Keratinocyte (primary cell): Measurements from ENCODE around the gene PSRC1. TPM values are rescaled to one million over a fixed set of nuclear protein-coding genes. Genes with fewer than 3 reads are reported as not detected.

Experiments used
- DNase-seq: peaks from one replicate; pipeline ENCODE4 v3.0.0-alpha.2; 2011; ENCODE audit warnings: low read depth, missing footprints, low spot score
- FAIRE-seq: peaks from 2 replicates; lab custom pipeline; 2011; peaks lifted over from hg19 to GRCh38; lab: Jason Lieb, UNC
- H2AFZ ChIP-seq: 2 replicates; pipeline ENCODE4 v1.6.0; 2012; ENCODE audit warnings: low read length, control low read depth, inconsistent platforms; ENCODE audit not compliant: control insufficient read depth
- H3K27ac ChIP-seq: 2 replicates; pipeline ENCODE4 v1.5.1; 2011; ENCODE audit warnings: low read length; ENCODE audit not compliant: control insufficient read depth, insufficient read depth
- H3K27me3 ChIP-seq: 3 replicates; pipeline ENCODE4 v1.6.0; 2011; ENCODE audit warnings: low read length; ENCODE audit not compliant: control insufficient read depth, insufficient read depth; ENCODE audit errors: extremely low read depth
- H3K36me3 ChIP-seq, 2 experiments: 2 replicates in 1 of 2; 3 replicates in 1 of 2; pipeline ENCODE4 v1.5.1; 2011; ENCODE audit warnings: low read length in 2 of 2, mild to moderate bottlenecking in 1 of 2; ENCODE audit not compliant: control insufficient read depth in 2 of 2, insufficient read depth in 2 of 2; ENCODE audit errors: extremely low read depth in 1 of 2
- H3K4me1 ChIP-seq: 3 replicates; pipeline ENCODE4 v1.5.1; 2011; ENCODE audit warnings: low read length; ENCODE audit not compliant: control insufficient read depth, insufficient read depth; ENCODE audit errors: extremely low read depth
- H3K4me2 ChIP-seq: 3 replicates; pipeline ENCODE4 v1.6.0; 2011; ENCODE audit warnings: low read depth, low read length; ENCODE audit not compliant: control insufficient read depth, insufficient read depth; ENCODE audit errors: extremely low read depth
- H3K4me3 ChIP-seq, 3 experiments: fragments of 200-600 bp in 1 of 3; sonication (generic) in 1 of 3; 2 replicates in 2 of 3; 3 replicates in 1 of 3; pipeline ENCODE4 v1.5.1; 2011 to 2016; ENCODE audit warnings: low read length in 3 of 3, mild to moderate bottlenecking in 3 of 3, control low read depth in 2 of 3, inconsistent platforms in 1 of 3, low read depth in 1 of 3, mixed read lengths in 1 of 3, mixed run types in 1 of 3, moderate library complexity in 1 of 3; ENCODE audit not compliant: control insufficient read depth in 2 of 3, insufficient read depth in 2 of 3; ENCODE audit errors: extremely low read depth in 1 of 3
- H3K79me2 ChIP-seq: 2 replicates; pipeline ENCODE4 v1.6.0; 2012; ENCODE audit warnings: low read length; ENCODE audit not compliant: control insufficient read depth, insufficient read depth
- H3K9ac ChIP-seq: 3 replicates; pipeline ENCODE4 v1.6.0; 2011; ENCODE audit warnings: low read length; ENCODE audit not compliant: control insufficient read depth, insufficient read depth; ENCODE audit errors: extremely low read depth
- H3K9me1 ChIP-seq: 3 replicates; pipeline ENCODE4 v1.6.0; 2011; ENCODE audit warnings: low read length; ENCODE audit not compliant: control insufficient read depth, insufficient read depth; ENCODE audit errors: extremely low read depth
- H3K9me3 ChIP-seq: 2 replicates; pipeline ENCODE4 v1.5.1; 2012; ENCODE audit warnings: low read depth, low read length; ENCODE audit not compliant: control insufficient read depth
- H4K20me1 ChIP-seq: 3 replicates; pipeline ENCODE4 v1.6.0; 2011; ENCODE audit warnings: low read length; ENCODE audit not compliant: control insufficient read depth, insufficient read depth; ENCODE audit errors: extremely low read depth
- EZH2 ChIP-seq: IDR thresholded peaks from one replicate; pipeline ENCODE4 v1.6.1; 2012; ENCODE audit warnings: inconsistent platforms, mild to moderate bottlenecking, low read length, moderate library complexity
- dilution Hi-C: fragments of 300-500 bp; cut with MboI; formaldehyde crosslinking; loops from one replicate; pipeline ENCODE4 v1.7.0; 2020; ENCODE audit warnings: low sequenced_read_pairs; ENCODE audit not compliant: extremely low pct_ligation_motif_present
- polyA plus RNA-seq, 5 experiments: library from polyadenylated mRNA; depleted of rRNA in 3 of 5; stranded (reverse) in 3 of 5; stranded (forward) in 1 of 5; unstranded in 1 of 5; fragments of >200 nt; gene quantifications; 1 replicate in 1 of 5; 2 replicates in 3 of 5; 3 replicates in 1 of 5; pipeline versions ENCODE4 v1.2.1 to v1.2.3, GENCODE V29; 2011 to 2012; ENCODE audit warnings: missing spikeins in 2 of 5, low read depth in 1 of 5, low replicate concordance in 1 of 5
- TF ChIP-seq, protein P1 (sequence below), 3 experiments: IDR thresholded peaks in 1 of 3; conservative IDR thresholded peaks in 1 of 3; optimal IDR thresholded peaks in 1 of 3; 2 replicates in 2 of 3; 3 replicates in 1 of 3; pipeline versions ENCODE3 to v1.5.1; 2011; ENCODE audit warnings: low read length in 3 of 3, mild to moderate bottlenecking in 3 of 3, moderate library complexity in 2 of 3, control low read depth in 1 of 3, inconsistent platforms in 1 of 3; ENCODE audit not compliant: insufficient read depth in 2 of 3; ENCODE audit errors: extremely low read depth in 1 of 3

Gene PSRC1
- polyA plus RNA-seq, 1 donor (not counting 4 experiments of a cell fraction or from before 2014, with no cell fraction given) = 10.2 TPM

DNA sequence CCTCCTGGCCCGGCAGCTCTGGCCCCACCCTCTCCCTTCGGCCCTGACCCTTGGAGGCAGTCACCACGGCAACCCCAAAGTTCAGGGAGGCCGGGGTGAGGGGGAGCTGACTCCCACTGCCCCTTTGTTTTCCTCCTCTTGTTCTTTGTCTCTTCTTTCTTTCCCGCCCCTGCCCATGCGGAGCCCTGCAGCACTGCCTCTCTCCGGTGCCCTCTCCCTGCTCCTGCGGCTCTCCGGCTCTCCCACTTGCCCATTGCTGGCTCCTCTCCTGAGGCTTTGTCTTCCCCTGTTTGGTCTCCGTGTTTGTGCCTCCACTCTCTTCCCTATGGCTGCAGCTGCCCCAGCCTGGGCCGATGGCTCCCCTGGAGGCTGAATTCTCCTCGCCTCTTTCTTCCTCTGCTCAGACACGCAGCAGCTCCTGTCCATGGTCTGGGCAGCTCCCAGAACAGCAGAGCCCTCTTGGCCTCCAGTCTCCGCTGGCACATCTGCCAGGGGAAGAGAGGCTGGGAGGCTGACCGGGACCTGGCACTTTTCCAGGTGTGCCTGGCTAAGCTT, 27.8 kb downstream of the PSRC1 start:
- H3K36me3 ChIP-seq = peaks cover 8 to 16% of the 10 kb centered on the region in 2 experiments
- no peaks in the 10 kb centered on the region for H3K27me3 ChIP-seq
- H2AFZ ChIP-seq = no peak overlapping the region
- H3K27ac ChIP-seq = no peak overlapping the region
- no peaks in the 10 kb centered on the region for H3K9me3 ChIP-seq
- peaks cover 37% of the 10 kb centered on the region for H3K79me2 ChIP-seq
- H3K4me2 ChIP-seq = peak overlapping the region; percentile 86
- peaks cover 51% of the 10 kb centered on the region for H3K4me1 ChIP-seq
- H3K9ac ChIP-seq = peak overlapping the region; percentile 30
- dilution Hi-C loops = no loop called here
- no peaks in the 10 kb centered on the region for H4K20me1 ChIP-seq
- H3K4me3 ChIP-seq = peak overlapping the region in 2 of 3 experiments; percentile 14 to 21
- no peak for TF ChIP-seq EZH2
- TF ChIP-seq, protein P1, sequence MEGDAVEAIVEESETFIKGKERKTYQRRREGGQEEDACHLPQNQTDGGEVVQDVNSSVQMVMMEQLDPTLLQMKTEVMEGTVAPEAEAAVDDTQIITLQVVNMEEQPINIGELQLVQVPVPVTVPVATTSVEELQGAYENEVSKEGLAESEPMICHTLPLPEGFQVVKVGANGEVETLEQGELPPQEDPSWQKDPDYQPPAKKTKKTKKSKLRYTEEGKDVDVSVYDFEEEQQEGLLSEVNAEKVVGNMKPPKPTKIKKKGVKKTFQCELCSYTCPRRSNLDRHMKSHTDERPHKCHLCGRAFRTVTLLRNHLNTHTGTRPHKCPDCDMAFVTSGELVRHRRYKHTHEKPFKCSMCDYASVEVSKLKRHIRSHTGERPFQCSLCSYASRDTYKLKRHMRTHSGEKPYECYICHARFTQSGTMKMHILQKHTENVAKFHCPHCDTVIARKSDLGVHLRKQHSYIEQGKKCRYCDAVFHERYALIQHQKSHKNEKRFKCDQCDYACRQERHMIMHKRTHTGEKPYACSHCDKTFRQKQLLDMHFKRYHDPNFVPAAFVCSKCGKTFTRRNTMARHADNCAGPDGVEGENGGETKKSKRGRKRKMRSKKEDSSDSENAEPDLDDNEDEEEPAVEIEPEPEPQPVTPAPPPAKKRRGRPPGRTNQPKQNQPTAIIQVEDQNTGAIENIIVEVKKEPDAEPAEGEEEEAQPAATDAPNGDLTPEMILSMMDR (optimal IDR thresholded peaks at IDR 0.05 in 1 of 3, IDR thresholded peaks at IDR 0.05 in 1 of 3, conservative IDR thresholded peaks at IDR 0.05 in 1 of 3; ENCODE audit: extremely low read depth in 1 of 3, insufficient read depth in 2 of 3, low read length in 3 of 3) = peak in 2 of 3 experiments; percentile 24 to 42
- H3K9me1 ChIP-seq = peaks cover 6% of the 10 kb centered on the region
- no peak for FAIRE-seq
- no peak for DNase-seq

DNA sequence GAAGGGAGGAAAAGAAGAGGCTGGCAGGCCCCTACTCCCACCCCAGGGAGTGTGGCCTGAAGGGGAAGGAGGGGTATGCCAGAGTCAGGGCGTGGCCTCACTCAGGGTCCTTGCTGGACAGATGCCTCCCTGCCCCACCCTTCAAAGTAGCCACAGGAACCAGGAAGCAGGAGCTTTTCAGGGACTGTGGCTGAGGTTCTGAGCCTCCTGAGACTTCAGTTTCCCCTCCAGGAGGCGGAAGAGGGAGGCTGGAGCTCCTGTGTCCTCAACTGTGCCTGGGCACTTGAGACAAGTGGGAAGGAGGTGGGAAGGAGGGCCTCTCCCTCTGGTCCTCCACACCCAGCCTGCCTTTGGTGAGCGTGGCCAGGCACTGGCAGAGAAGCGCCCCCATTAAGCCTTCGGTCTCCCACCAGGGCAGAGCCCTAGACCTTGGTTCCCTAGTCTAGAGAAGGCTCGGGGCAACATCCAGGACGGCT, 28.3 kb downstream of the PSRC1 start:
- no peak for TF ChIP-seq EZH2
- TF ChIP-seq, protein P1 (optimal IDR thresholded peaks at IDR 0.05 in 1 of 3, IDR thresholded peaks at IDR 0.05 in 1 of 3, conservative IDR thresholded peaks at IDR 0.05 in 1 of 3; ENCODE audit: extremely low read depth in 1 of 3, insufficient read depth in 2 of 3, low read length in 3 of 3) = peak in 1 of 3 experiments; percentile 6
- Histone ChIP-seq H2AFZ (no peak overlapping the region), H3K9me1 (peaks cover 6% of the 10 kb centered on the region), H3K4me3 (peak overlapping the region in 2 of 3 experiments; percentile 14 to 25), H3K4me2 (peak overlapping the region; percentile 86), H3K9me3 (no peaks in the 10 kb centered on the region), H3K79me2 (peaks cover 39% of the 10 kb centered on the region), H4K20me1 (no peaks in the 10 kb centered on the region), H3K36me3 (peaks cover 8 to 16% of the 10 kb centered on the region in 2 experiments), H3K4me1 (peaks cover 53% of the 10 kb centered on the region), H3K27ac (no peak overlapping the region), H3K27me3 (no peaks in the 10 kb centered on the region), H3K9ac (peak overlapping the region; percentile 76)
- DNase-seq (no peak), FAIRE-seq (no peak)
- dilution Hi-C loops = no loop called here
